Loucy (cell line): ENCODE measurements around the gene TNKS1BP1.

ENCODE experiments used
- H2AFZ ChIP-seq: fragments of 200-600 bp; sonication (generic); 2 replicates; pipeline ENCODE4 v1.6.0; 2016; ENCODE audit warnings: antibody characterized with exemption, mild to moderate bottlenecking, low read length, moderate library complexity
- H3F3A ChIP-seq: fragments of 200-600 bp; 2 replicates; pipeline ENCODE4 v1.6.0; 2016; ENCODE audit warnings: antibody characterized with exemption, low read depth, mild to moderate bottlenecking
- H3K27me3 ChIP-seq: fragments of 200-600 bp; sonication (generic); 2 replicates; pipeline ENCODE4 v1.6.1; 2014; ENCODE audit warnings: low read length, mild to moderate bottlenecking; ENCODE audit not compliant: insufficient read depth, poor library complexity, severe bottlenecking
- H3K36me3 ChIP-seq: fragments of 200-600 bp; sonication (generic); 2 replicates; pipeline ENCODE4 v1.6.1; 2016; ENCODE audit warnings: low read length; ENCODE audit not compliant: insufficient read depth
- H3K4me1 ChIP-seq: fragments of 200-600 bp; sonication (generic); 2 replicates; pipeline ENCODE4 v1.5.1; 2014; ENCODE audit warnings: low read length, mild to moderate bottlenecking; ENCODE audit not compliant: insufficient read depth, poor library complexity, severe bottlenecking
- H3K4me2 ChIP-seq: fragments of 200-600 bp; sonication (generic); 2 replicates; pipeline ENCODE4 v1.6.0; 2014; ENCODE audit warnings: antibody characterized with exemption, low read length, low read depth, mild to moderate bottlenecking; ENCODE audit not compliant: poor library complexity, severe bottlenecking
- H3K4me3 ChIP-seq: fragments of 200-600 bp; sonication (generic); 2 replicates; pipeline ENCODE4 v1.5.1; 2014; ENCODE audit warnings: low read length, mild to moderate bottlenecking, mixed read lengths; ENCODE audit not compliant: poor library complexity, severe bottlenecking
- H3K79me2 ChIP-seq: fragments of 200-600 bp; sonication (generic); 2 replicates; pipeline ENCODE4 v1.6.1; 2014; ENCODE audit warnings: low read length; ENCODE audit not compliant: insufficient read depth
- H3K9ac ChIP-seq: fragments of 200-600 bp; sonication (generic); 2 replicates; pipeline ENCODE4 v1.6.0; 2014; ENCODE audit warnings: mild to moderate bottlenecking, low read depth, low read length, moderate library complexity; ENCODE audit not compliant: poor library complexity, severe bottlenecking
- H3K9me2 ChIP-seq: fragments of 200-600 bp; sonication (generic); replicated peaks from 2 replicates; pipeline ENCODE4 v1.6.1; 2016; ENCODE audit warnings: low read depth, low read length, mixed read lengths
- H3K9me3 ChIP-seq: fragments of 200-600 bp; sonication (generic); 2 replicates; pipeline ENCODE4 v1.6.1; 2014; ENCODE audit warnings: mild to moderate bottlenecking, antibody characterized with exemption, low read length, low read depth; ENCODE audit not compliant: insufficient read depth
- H4K20me1 ChIP-seq: fragments of 200-600 bp; sonication (generic); 2 replicates; pipeline ENCODE4 v1.6.0; 2014; ENCODE audit warnings: antibody characterized with exemption, low read length, mild to moderate bottlenecking; ENCODE audit not compliant: insufficient read depth, poor library complexity, severe bottlenecking
- CTCF ChIP-seq: fragments of 200-600 bp; sonication (generic); conservative IDR thresholded peaks from 2 replicates; pipeline ENCODE4 v1.5.1; 2014; ENCODE audit warnings: mild to moderate bottlenecking, antibody characterized with exemption, low read length
- EZH2phosphoT487 ChIP-seq: fragments of 200-600 bp; IDR thresholded peaks from 2 replicates; pipeline ENCODE4 v1.6.1; 2018; ENCODE audit warnings: antibody characterized with exemption, mild to moderate bottlenecking, moderate library complexity, borderline replicate concordance

TNKS1BP1 gene

GRCh38 chr11:57290288-57290687 lies 34.5 kb downstream of the TNKS1BP1 start:
- no peak overlapping the region for H3K9ac ChIP-seq

GRCh38 chr11:57288771-57289579 lies 35.8 kb downstream of the TNKS1BP1 start:
- H3K9me3 ChIP-seq, result no peaks in the 10 kb centered on the region
- no peaks in the 10 kb centered on the region for H3K9me2 ChIP-seq
- H3K4me2 ChIP-seq, result no peak overlapping the region
- no peak overlapping the region for H2AFZ ChIP-seq
- H3K4me1 ChIP-seq, result no peaks in the 10 kb centered on the region
- no peak overlapping the region for H3K4me3 ChIP-seq
- H3K27me3 ChIP-seq, result no peaks in the 10 kb centered on the region
- H3F3A ChIP-seq, result no peaks in the 10 kb centered on the region
- no peaks in the 10 kb centered on the region for H3K36me3 ChIP-seq
- H3K79me2 ChIP-seq, result no peaks in the 10 kb centered on the region
- H4K20me1 ChIP-seq, result no peaks in the 10 kb centered on the region
- TF ChIP-seq EZH2phosphoT487, result no peak
- no peak for TF ChIP-seq CTCF
- no peak overlapping the region for H3K9ac ChIP-seq

More at GRCh38 chr11:57290288-57290687, 34.5 kb downstream of the TNKS1BP1 start:
- H4K20me1 ChIP-seq, result no peaks in the 10 kb centered on the region
- no peaks in the 10 kb centered on the region for H3K9me3 ChIP-seq
- no peak overlapping the region for H2AFZ ChIP-seq
- H3K36me3 ChIP-seq, result no peaks in the 10 kb centered on the region
- no peaks in the 10 kb centered on the region for H3K4me1 ChIP-seq
- H3K4me3 ChIP-seq, result no peak overlapping the region
- no peak for TF ChIP-seq EZH2phosphoT487
- no peak for TF ChIP-seq CTCF
- no peaks in the 10 kb centered on the region for H3K79me2 ChIP-seq
- H3K4me2 ChIP-seq, result no peak overlapping the region
- H3K9me2 ChIP-seq, result no peaks in the 10 kb centered on the region
- no peaks in the 10 kb centered on the region for H3K27me3 ChIP-seq
- H3F3A ChIP-seq, result no peaks in the 10 kb centered on the region

GRCh38 chr11:57287884-57288283 lies 36.9 kb downstream of the TNKS1BP1 start:
- TF ChIP-seq CTCF (no peak), EZH2phosphoT487 (no peak)
- Histone ChIP-seq H3K79me2 (no peaks in the 10 kb centered on the region), H4K20me1 (no peaks in the 10 kb centered on the region), H3F3A (no peaks in the 10 kb centered on the region), H3K27me3 (no peaks in the 10 kb centered on the region), H3K4me1 (no peaks in the 10 kb centered on the region), H3K36me3 (no peaks in the 10 kb centered on the region), H3K9me2 (no peaks in the 10 kb centered on the region), H3K4me2 (no peak overlapping the region), H3K9ac (no peak overlapping the region), H2AFZ (no peak overlapping the region), H3K9me3 (no peaks in the 10 kb centered on the region), H3K4me3 (no peak overlapping the region)
